Mucosa of rectum (tissue), 2 donors: ENCODE results near the gene CDC14B.

Source experiments
- H3K27ac ChIP-seq, 2 donors: one replicate each; pipeline ENCODE4 v1.7.0; 2013; ENCODE audit warnings: inconsistent platforms in 2 of 2, low read depth in 2 of 2, low read length in 2 of 2
- H3K27me3 ChIP-seq, 2 donors: one replicate each; pipeline ENCODE4 v1.7.0; 2013; ENCODE audit warnings: low read length in 2 of 2; ENCODE audit not compliant: control insufficient read depth in 2 of 2, insufficient read depth in 2 of 2
- H3K36me3 ChIP-seq, 2 donors: one replicate each; pipeline ENCODE4 v1.7.0; 2013; ENCODE audit warnings: low read length in 2 of 2; ENCODE audit not compliant: control insufficient read depth in 2 of 2, insufficient read depth in 2 of 2
- H3K4me1 ChIP-seq, 2 donors: one replicate each; pipeline ENCODE4 v1.7.0; 2013; ENCODE audit warnings: low read length in 2 of 2, mild to moderate bottlenecking in 1 of 2; ENCODE audit not compliant: control insufficient read depth in 2 of 2, insufficient read depth in 2 of 2
- H3K4me3 ChIP-seq, 2 donors: one replicate each; pipeline ENCODE4 v1.7.0; 2013; ENCODE audit warnings: low read length in 2 of 2
- H3K9ac ChIP-seq, 2 donors: one replicate each; pipeline ENCODE4 v1.7.0; 2013; ENCODE audit warnings: low read length in 2 of 2, low read depth in 1 of 2, mild to moderate bottlenecking in 1 of 2
- H3K9me3 ChIP-seq, 2 donors: one replicate each; pipeline ENCODE4 v1.7.0; 2013; ENCODE audit warnings: low read length in 2 of 2; ENCODE audit not compliant: control insufficient read depth in 2 of 2
- donor health status: healthy.
- donor health status: Normal muscosa, but diverticular disease.

CDC14B gene

DNA sequence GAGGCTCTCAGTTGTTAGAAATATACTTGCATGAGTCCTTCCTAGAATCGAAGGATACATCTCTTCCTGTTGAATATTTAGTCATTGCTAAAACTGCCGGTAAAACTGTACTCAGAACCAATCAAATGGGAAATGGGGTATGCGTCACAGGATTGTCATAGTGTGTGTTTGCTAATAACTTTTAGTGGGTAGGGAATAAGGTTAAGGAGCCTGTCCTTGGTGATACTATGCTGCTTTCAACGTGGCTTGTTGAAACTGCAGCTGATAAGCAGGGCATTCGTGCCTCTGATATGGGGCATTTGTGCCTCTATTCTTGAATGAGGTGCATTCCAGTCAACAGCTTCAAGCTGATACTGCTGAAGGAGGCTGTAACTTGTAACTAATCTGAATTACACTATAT, 143.1 kb downstream of the CDC14B start:
- Histone ChIP-seq H3K36me3 (peaks cover 3 to 11% of the 10 kb centered on the region in 2 donors), H3K9me3 (no peaks in the 10 kb centered on the region), H3K4me1 (no peaks in the 10 kb centered on the region), H3K9ac (no peak overlapping the region), H3K27ac (no peak overlapping the region), H3K27me3 (no peaks in the 10 kb centered on the region), H3K4me3 (no peak overlapping the region)

DNA sequence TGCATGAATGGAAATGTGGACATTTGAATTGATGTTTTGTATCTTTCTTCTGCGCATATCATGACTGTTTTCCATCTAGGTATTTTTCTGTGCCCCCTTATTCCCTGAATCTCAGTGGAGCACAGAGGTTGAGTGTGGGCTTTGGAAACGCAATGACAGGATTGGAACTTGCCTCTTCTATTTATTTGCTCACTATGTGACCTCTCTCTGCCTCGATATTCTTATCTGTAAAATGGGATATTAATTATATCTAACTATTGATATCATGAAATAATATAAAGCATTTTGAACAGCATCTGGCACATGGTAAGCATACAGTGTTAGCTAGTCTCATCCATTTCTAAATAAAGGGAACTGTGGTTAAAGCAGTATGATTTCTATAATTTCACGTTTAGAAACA, 143.6 kb downstream of the CDC14B start:
- Histone ChIP-seq H3K4me3 (no peak overlapping the region), H3K27me3 (no peaks in the 10 kb centered on the region), H3K27ac (no peak overlapping the region), H3K4me1 (no peaks in the 10 kb centered on the region), H3K9ac (no peak overlapping the region), H3K36me3 (peaks cover 3 to 11% of the 10 kb centered on the region in 2 donors), H3K9me3 (no peaks in the 10 kb centered on the region)

DNA sequence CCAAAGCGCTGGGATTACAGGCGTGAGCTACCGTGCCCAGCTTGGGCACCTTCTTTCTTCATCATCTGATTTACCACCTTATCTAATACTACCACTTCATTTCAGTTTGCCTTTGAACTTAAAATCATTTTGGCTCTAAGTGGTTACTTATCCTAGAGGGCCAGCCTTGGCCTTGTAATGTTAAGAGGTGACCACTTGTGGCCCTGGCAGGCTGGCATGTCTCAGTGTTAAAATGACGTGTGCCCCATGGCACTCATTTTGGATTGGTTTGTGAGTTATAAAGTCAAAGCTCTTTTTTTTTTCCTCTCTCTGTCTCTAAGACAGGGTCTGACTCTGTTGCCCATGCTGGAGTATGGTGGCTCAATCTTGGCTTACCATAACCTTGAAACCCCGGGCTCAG, 151.9 kb downstream of the CDC14B start:
- Histone ChIP-seq H3K27me3 (no peaks in the 10 kb centered on the region), H3K27ac (no peak overlapping the region), H3K4me3 (no peak overlapping the region), H3K9ac (no peak overlapping the region), H3K9me3 (no peaks in the 10 kb centered on the region), H3K4me1 (no peaks in the 10 kb centered on the region), H3K36me3 (peaks cover under 1 to 3% of the 10 kb centered on the region in 2 donors)

DNA sequence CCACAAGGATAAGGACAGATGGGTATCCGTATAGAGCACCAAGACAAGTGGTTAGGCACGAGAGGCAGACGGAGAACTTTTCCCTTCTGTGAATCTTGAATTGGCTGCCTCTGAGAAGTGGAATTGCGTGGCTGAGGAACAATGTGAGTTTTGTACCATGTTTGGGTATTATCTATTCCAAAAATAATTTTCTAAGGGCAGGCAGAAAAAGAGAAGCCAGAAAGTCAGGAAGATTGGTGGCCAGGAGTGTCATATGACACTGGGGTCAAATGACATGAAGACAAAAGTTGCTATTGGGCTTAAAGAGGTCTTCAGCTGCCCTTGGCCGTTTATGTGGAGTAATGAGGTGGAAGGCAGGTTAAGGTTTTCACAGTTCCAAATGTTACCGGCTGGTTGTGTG, 155.2 kb downstream of the CDC14B start:
- H3K4me1 ChIP-seq, result no peaks in the 10 kb centered on the region
- no peak overlapping the region for H3K9ac ChIP-seq
- no peak overlapping the region for H3K27ac ChIP-seq
- no peaks in the 10 kb centered on the region for H3K36me3 ChIP-seq
- H3K27me3 ChIP-seq, result no peaks in the 10 kb centered on the region
- H3K9me3 ChIP-seq, result no peaks in the 10 kb centered on the region
- no peak overlapping the region for H3K4me3 ChIP-seq

DNA sequence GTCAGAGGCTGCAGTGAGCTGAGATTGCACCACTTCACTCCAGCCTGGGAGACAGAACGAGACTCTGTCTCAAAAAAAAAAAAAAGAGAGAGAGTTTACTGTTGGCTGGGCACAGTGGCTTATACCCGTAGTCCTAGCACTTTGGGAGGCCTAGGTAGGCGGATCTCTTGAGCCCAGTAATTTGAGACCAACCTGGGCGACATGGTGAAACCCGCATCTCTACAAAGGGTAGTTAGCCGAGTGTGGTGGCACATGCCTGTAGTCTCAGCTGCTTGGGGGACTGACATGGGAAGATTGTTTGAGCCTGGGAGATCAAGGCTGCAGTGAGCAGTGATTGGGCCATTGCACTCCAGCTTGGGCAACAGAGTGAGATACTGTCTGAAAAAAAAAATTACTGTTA, 157.1 kb downstream of the CDC14B start:
- no peaks in the 10 kb centered on the region for H3K4me1 ChIP-seq
- no peak overlapping the region for H3K4me3 ChIP-seq
- H3K36me3 ChIP-seq, result no peaks in the 10 kb centered on the region
- H3K27me3 ChIP-seq, result no peaks in the 10 kb centered on the region
- no peaks in the 10 kb centered on the region for H3K9me3 ChIP-seq
- no peak overlapping the region for H3K27ac ChIP-seq
- H3K9ac ChIP-seq, result no peak overlapping the region

DNA sequence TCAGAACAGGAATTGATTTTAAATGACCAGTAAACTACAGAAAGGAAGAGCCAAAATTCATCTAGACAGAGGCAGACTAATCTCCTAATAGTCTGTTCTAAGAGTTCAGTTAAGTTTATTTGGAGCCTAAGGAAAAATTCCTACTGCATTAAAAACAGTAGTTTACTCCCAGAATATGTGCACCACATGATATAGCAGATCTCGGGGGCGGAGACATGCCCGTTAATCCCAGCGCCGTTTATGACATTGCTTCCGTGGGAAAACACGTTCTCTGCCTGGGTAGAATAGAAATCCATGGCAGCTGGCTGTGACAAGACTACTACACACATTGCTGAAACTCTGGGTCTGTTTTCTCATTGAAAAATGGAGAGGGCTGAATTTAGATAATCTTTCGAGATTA, 158.3 kb downstream of the CDC14B start:
- H3K4me1 ChIP-seq, result no peaks in the 10 kb centered on the region
- no peak overlapping the region for H3K4me3 ChIP-seq
- no peaks in the 10 kb centered on the region for H3K27me3 ChIP-seq
- no peaks in the 10 kb centered on the region for H3K9me3 ChIP-seq
- H3K36me3 ChIP-seq, result no peaks in the 10 kb centered on the region
- no peak overlapping the region for H3K9ac ChIP-seq
- H3K27ac ChIP-seq, result no peak overlapping the region

DNA sequence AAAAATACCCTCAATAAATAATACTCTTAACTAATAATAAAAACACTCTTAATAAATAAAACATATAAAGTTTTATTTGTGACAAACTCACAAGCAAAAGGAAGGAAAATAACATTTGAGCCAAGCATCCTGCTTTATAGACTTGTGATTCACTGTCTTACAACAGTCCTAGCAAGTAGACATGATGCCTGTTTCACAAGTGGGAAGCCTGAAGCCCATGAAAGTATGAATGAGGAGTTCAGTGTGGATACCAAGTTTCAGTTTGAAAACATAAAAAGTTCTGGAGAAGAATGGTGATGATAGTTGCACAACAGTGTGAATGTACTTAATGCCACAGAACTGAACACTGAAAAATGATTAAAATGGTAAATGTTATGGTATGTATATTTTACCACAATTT, 158.8 kb downstream of the CDC14B start:
- Histone ChIP-seq H3K36me3 (no peaks in the 10 kb centered on the region), H3K27ac (no peak overlapping the region), H3K9ac (no peak overlapping the region), H3K9me3 (no peaks in the 10 kb centered on the region), H3K4me1 (no peaks in the 10 kb centered on the region), H3K4me3 (no peak overlapping the region), H3K27me3 (no peaks in the 10 kb centered on the region)

DNA sequence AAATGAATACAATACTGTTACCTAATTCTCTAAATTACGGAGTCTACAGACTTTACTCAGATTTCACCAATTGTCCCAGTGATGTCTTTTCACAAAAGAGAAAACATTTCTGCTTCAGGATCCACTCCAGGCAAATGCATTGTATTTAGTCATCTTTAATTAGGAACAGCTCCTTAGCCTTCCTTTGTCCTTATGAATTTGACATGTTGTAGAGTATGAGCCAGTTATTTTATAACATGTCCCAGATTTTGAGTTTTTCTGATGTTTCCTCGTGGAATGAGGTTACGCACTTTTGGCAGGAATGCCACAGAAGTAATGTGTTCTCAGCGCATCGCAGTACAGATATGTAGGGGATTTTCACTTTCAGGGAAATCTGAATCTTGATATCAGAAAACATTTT, 159.2 kb downstream of the CDC14B start:
- Histone ChIP-seq H3K9ac (no peak overlapping the region), H3K27ac (no peak overlapping the region), H3K27me3 (no peaks in the 10 kb centered on the region), H3K4me1 (no peaks in the 10 kb centered on the region), H3K36me3 (no peaks in the 10 kb centered on the region), H3K4me3 (no peak overlapping the region), H3K9me3 (no peaks in the 10 kb centered on the region)

DNA sequence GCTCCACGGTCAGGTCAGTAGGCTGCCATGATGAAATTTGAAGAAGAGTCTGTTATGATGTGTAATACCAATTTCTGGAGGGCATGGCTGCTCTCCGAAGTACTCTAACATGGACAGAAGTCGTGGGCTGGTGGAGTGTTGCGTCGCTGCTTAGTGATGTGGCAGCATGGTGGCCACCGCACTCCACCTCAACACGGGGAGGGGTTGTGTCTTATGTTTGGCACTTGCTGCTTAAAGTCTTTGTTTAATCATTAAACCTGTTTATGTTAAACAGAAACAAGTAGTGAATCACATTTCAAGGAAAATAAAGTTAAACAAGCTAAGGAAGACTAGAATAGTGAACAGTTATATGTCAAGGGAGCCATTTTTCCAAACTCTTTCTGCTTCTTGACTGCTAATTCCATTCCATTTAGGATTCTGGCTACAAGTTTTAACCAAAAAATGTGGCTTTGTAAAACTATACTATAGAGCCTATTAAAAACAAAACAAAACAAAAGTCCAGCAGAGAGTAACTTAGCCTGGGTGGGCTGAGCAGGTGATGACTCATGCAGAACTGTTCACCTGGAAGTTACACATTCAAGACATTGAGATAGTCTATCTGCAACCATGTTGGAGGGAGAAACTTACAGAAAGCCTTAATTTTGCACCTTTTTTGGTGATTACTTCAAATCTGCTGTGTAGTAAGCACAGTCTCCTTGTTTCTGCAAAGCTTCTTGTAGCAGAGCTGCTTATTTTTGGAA, 160.2 kb downstream of the CDC14B start:
- Histone ChIP-seq H3K9ac (no peak overlapping the region), H3K36me3 (no peaks in the 10 kb centered on the region), H3K27ac (no peak overlapping the region)

DNA sequence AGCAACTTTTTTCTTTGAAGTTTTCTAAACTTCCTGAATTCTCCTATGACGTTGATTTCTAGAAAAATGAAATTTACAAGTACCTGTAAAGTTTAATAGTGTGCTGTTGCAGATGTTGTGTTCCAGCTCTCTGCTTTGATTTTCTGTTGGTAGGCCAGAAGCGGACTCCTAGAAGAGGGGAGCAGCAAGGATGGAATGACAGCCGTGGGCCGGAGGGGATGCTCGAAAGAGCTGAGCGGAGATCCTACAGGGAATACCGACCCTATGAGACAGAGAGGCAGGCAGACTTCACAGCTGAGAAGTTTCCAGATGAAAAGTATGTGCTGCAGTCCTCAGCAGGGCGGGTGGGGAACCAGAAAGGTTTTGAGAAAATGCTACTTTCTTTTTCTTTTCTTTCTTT, 161.4 kb downstream of the CDC14B start:
- H3K27me3 ChIP-seq, result no peaks in the 10 kb centered on the region

More for the DNA sequence above, 160.2 kb downstream of the CDC14B start:
- no peaks in the 10 kb centered on the region for H3K27me3 ChIP-seq
- no peaks in the 10 kb centered on the region for H3K9me3 ChIP-seq
- no peak overlapping the region for H3K4me3 ChIP-seq
- no peaks in the 10 kb centered on the region for H3K4me1 ChIP-seq

More for the DNA sequence above, 161.4 kb downstream of the CDC14B start:
- Histone ChIP-seq H3K9ac (no peak overlapping the region), H3K4me3 (no peak overlapping the region), H3K36me3 (no peaks in the 10 kb centered on the region), H3K9me3 (no peaks in the 10 kb centered on the region), H3K4me1 (no peaks in the 10 kb centered on the region), H3K27ac (no peak overlapping the region)
